Stimulated activated effector memory CD8-positive, alpha-beta T cell treated with anti-CD3 and anti-CD28 coated beads, Interleukin-12 subunit alpha, Interleukin-12 subunit beta, amount 100 ng/mL, for 72 hours (primary cell): ENCODE data around the gene RNPEPL1.
"Not testable (repeated sequence)": the region's sequence is repeated elsewhere in the genome, so short reads cannot be mapped to it uniquely, and the experiment has no call there.

Experiments
- ATAC-seq: fragments of 150-1000 bp; cut with Tn5 transposase; 2 replicates; pipeline ENCODE4 v1.10.0; 2021
- DNase-seq, 2 donors: peaks; one replicate each; pipeline ENCODE4 v3.0.0; 2021 to 2022; ENCODE audit warnings: low spot score in 2 of 2
- H3K27ac Mint-ChIP-seq: one replicate; pipeline ENCODE4 v1.8.0; 2022; ENCODE audit warnings: mild to moderate bottlenecking, mixed read lengths
- H3K36me3 Mint-ChIP-seq: one replicate; pipeline ENCODE4 v1.8.0; 2022; ENCODE audit warnings: mild to moderate bottlenecking, mixed read lengths
- H3K4me1 Mint-ChIP-seq: one replicate; pipeline ENCODE4 v1.8.0; 2022; ENCODE audit warnings: mixed read lengths
- H3K4me3 Mint-ChIP-seq: one replicate; pipeline ENCODE4 v1.8.0; 2022; ENCODE audit warnings: mild to moderate bottlenecking, mixed read lengths
- H3K9me3 Mint-ChIP-seq: one replicate; pipeline ENCODE4 v1.8.0; 2022; ENCODE audit warnings: mixed read lengths

The RNPEPL1 gene

GRCh38 chr2:240611601-240612210, 43.4 kb downstream of the RNPEPL1 start:
- ATAC-seq (peak; percentile 78), DNase-seq (no peak)
- Mint-ChIP-seq H3K9me3 (no peaks in the 10 kb centered on the region), H3K4me3 (no peak overlapping the region), H3K27ac (no peak overlapping the region), H3K36me3 (peaks cover 4% of the 10 kb centered on the region), H3K4me1 (peaks cover 11% of the 10 kb centered on the region)

DNA sequence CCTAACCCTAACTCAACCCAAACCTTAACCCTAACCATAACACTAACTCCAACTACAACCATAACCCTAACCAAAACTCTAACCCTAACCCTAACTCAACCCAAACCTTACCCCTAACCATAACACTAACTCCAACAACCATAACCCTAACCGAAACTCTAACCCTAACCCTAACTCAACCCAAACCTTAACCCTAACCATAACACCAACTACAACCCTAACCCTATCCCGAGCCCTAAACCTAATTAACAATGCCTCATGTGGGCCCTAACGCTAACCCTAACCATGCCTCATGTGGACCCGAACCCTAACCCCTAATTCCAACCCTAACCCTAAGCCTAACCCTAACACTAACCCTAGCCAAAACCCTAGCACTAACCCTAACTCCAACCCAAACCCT, 45.5 kb downstream of the RNPEPL1 start:
- no peak overlapping the region for H3K4me3 Mint-ChIP-seq
- peaks cover 7% of the 10 kb centered on the region for H3K4me1 Mint-ChIP-seq
- no peak for DNase-seq
- no peak for ATAC-seq
- H3K36me3 Mint-ChIP-seq: peaks cover 4% of the 10 kb centered on the region
- H3K27ac Mint-ChIP-seq: no peak overlapping the region
- H3K9me3 Mint-ChIP-seq: peaks cover 3% of the 10 kb centered on the region

GRCh38 chr2:240614391-240614790, 46.1 kb downstream of the RNPEPL1 start:
- H3K36me3 Mint-ChIP-seq: peaks cover 4% of the 10 kb centered on the region
- H3K4me3 Mint-ChIP-seq: no peak overlapping the region
- H3K4me1 Mint-ChIP-seq: peaks cover 7% of the 10 kb centered on the region
- no peak overlapping the region for H3K27ac Mint-ChIP-seq
- peaks cover 3% of the 10 kb centered on the region for H3K9me3 Mint-ChIP-seq
- ATAC-seq (no peak), DNase-seq (no peak)

DNA sequence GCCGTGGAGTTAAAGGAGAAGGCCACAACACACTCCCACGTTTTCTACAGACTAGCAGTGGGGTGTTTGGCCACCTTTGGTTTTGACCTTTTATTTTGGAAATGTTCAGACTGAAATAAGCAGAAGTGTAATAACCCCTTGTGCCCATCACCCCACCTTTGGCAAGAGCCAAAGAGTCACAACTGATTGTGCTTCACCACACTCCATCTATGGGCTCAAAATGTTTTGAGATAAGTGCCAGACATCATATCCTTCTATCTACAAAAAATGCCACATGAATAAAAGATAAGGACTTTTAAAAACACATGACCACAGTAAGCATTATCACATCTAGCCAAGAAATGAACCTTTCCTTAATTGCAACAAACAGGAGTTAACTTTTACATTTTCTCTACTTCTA, 47.1 kb downstream of the RNPEPL1 start:
- H3K27ac Mint-ChIP-seq: no peak overlapping the region
- H3K36me3 Mint-ChIP-seq: peaks cover 4% of the 10 kb centered on the region
- H3K4me1 Mint-ChIP-seq: peaks cover 13% of the 10 kb centered on the region
- no peak overlapping the region for H3K4me3 Mint-ChIP-seq
- no peak for ATAC-seq
- no peak for DNase-seq
- peaks cover 3% of the 10 kb centered on the region for H3K9me3 Mint-ChIP-seq

DNA sequence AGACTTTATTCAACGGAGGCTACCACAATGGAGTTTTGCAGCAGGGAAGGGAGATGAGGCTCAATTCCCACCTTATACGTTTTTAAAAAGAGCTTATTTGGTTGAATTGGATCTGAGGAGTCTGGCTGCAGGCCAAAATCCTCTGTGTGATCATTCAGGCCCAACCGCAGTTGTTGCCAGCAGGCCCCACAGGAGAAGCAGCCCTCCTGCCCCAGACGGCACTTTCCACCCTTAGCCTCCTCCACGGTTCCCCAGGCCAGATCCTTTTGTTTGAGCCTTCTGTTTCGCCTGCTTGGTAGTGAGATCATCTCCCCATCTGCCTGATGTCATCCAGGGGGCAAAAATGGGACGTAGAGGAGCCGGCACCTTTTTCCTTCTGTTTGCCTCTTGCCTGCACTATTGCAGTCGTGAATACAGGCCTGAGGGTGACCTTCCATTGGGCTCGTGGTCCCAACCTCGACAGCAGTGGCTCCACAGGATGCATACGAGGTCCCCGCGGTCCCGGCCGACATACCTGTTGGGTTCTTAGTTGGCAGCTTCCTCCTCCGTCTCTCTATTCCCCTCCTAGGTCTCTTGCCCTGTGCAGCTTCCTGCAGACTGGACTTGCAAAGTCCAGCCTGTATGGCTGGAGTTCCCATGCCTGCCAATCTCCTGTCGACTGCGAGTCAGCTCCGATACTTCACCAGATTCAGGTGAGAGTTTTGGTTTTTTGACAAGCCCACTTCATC, 47.7 kb downstream of the RNPEPL1 start:
- DNase-seq (no peak), ATAC-seq (no peak)
- H3K27ac Mint-ChIP-seq: no peak overlapping the region
- H3K36me3 Mint-ChIP-seq: peaks cover 4% of the 10 kb centered on the region
- H3K4me1 Mint-ChIP-seq: peaks cover 18% of the 10 kb centered on the region
- H3K4me3 Mint-ChIP-seq: no peak overlapping the region
- H3K9me3 Mint-ChIP-seq: peaks cover 3% of the 10 kb centered on the region

DNA sequence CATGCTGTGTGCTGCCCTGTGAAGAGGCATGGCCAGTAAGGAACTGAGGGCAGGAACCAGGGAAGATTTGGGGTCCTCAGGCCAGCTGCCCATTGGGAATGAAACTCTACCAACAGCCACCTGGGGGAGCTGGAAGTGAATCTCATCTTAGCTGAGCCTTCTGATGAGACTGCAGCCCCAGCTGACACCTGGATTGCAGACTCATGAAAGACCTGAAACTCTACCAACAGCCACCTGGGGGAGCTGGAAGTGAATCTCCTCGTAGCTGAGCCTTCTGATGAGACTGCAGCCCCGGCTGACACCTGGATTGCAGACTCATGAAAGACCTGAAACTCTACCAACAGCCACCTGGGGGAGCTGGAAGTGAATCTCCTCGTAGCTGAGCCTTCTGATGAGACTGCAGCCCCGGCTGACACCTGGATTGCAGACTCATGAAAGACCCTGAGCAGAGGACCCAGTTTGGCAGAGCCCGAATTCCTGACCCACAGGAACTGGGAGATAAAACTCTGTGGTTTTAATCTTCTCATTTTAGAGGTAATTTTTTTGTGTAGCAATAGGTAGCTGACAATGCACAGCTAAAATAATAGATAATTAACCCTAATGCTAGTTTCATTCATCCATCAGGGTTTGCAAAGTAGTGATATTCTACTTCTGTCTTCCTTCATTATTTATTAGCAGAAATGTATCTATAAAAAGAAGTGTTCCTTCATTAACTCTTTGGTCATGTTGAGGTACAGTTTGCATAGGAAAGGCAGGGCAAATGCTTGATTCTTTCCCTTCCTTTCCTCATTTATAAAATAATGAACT, 48.8 kb downstream of the RNPEPL1 start:
- not testable (repeated sequence) for ATAC-seq, H3K27ac Mint-ChIP-seq, DNase-seq, H3K9me3 Mint-ChIP-seq, H3K4me3 Mint-ChIP-seq, H3K36me3 Mint-ChIP-seq
- peaks cover 29% of the 10 kb centered on the region for H3K4me1 Mint-ChIP-seq

DNA sequence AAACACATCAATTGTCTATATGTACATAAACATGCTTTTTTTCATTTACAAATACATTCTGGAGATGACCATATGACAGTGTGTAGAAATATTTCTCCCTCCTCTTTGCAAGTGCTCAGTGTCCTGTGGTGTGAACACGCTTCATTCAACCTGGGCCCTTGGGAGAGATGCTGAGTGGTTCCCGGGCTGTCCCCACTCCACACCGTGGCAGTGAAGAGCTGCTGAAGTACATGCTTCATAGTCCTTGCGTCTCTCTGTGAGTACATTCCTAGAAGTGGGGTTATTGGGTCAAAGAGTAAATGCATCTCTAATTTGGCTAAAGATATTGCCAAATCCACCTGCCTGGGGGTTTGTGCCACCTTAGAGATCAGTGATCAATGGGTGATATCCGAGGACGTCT, 50.5 kb downstream of the RNPEPL1 start:
- DNase-seq: no peak
- Mint-ChIP-seq H3K36me3 (peaks cover 19% of the 10 kb centered on the region), H3K9me3 (peaks cover 3% of the 10 kb centered on the region), H3K4me1 (peaks cover 45% of the 10 kb centered on the region), H3K4me3 (no peak overlapping the region), H3K27ac (no peak overlapping the region)
- no peak for ATAC-seq

DNA sequence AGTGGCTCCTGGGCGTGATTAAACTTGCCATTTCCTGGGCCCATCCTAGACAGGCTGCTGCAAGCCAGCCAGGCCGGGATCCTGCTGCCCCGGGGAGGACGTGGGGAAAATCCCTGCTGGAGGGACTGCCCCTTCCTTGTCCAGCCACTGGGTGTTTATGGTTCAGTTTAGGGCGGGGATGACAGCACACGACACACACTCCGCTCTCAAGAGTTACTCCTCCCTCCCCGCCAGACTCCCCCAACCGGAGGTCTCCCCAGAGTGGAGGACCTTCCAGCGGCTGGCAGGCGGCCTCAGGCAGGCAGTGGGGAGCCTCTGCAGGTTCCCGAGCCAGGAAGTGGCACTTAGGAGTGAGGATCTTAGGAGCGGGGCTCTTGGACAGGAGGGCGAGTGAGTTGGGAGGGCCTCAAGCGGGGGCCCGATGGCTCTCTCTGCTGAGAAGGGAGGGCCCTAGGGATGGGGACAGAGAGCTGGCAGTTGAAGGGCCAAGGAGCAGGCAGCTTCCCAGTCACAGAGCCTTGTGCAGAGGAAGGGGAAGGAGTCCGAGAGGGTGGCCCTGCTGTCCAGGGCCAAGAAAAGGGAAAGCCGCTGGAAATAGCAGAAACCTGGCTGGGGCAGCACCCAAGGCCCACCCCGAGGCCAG, 51.3 kb downstream of the RNPEPL1 start:
- Mint-ChIP-seq H3K4me1 (peaks cover 53% of the 10 kb centered on the region), H3K9me3 (peaks cover 3% of the 10 kb centered on the region), H3K36me3 (peaks cover 22% of the 10 kb centered on the region), H3K4me3 (peak overlapping the region; percentile 13), H3K27ac (peak overlapping the region; percentile 82)
- ATAC-seq: no peak
- no peak for DNase-seq

GRCh38 chr2:240620149-240620731, 52.0 kb downstream of the RNPEPL1 start:
- H3K4me3 Mint-ChIP-seq: no peak overlapping the region
- H3K36me3 Mint-ChIP-seq: peaks cover 28% of the 10 kb centered on the region
- H3K4me1 Mint-ChIP-seq: peaks cover 59% of the 10 kb centered on the region
- no peak for DNase-seq
- peaks cover 3% of the 10 kb centered on the region for H3K9me3 Mint-ChIP-seq
- no peak for ATAC-seq
- H3K27ac Mint-ChIP-seq: peak overlapping the region; percentile 82

GRCh38 chr2:240620859-240621258, 52.6 kb downstream of the RNPEPL1 start:
- Mint-ChIP-seq H3K4me1 (peaks cover 64% of the 10 kb centered on the region), H3K27ac (peak overlapping the region; percentile 95), H3K9me3 (peaks cover 3% of the 10 kb centered on the region)

GRCh38 chr2:240622060-240622411, 53.8 kb downstream of the RNPEPL1 start:
- DNase-seq (no peak), ATAC-seq (no peak)
- peak overlapping the region; percentile 95 for H3K27ac Mint-ChIP-seq
- H3K36me3 Mint-ChIP-seq: peaks cover 38% of the 10 kb centered on the region
- H3K9me3 Mint-ChIP-seq: peaks cover 3% of the 10 kb centered on the region
- peak overlapping the region; percentile 68 for H3K4me3 Mint-ChIP-seq
- H3K4me1 Mint-ChIP-seq: peaks cover 72% of the 10 kb centered on the region

More at GRCh38 chr2:240620859-240621258, 52.6 kb downstream of the RNPEPL1 start:
- Mint-ChIP-seq H3K36me3 (peaks cover 31% of the 10 kb centered on the region), H3K4me3 (peak overlapping the region; percentile 68)
- DNase-seq (no peak), ATAC-seq (no peak)

GRCh38 chr2:240622531-240623235, 54.4 kb downstream of the RNPEPL1 start:
- H3K4me1 Mint-ChIP-seq: peaks cover 73% of the 10 kb centered on the region
- H3K27ac Mint-ChIP-seq: peak overlapping the region; percentile 95
- H3K4me3 Mint-ChIP-seq: peak overlapping the region; percentile 68
- peaks cover 3% of the 10 kb centered on the region for H3K9me3 Mint-ChIP-seq
- DNase-seq (peak in 1 of 2 donors; percentile 64), ATAC-seq (peak; percentile 17)
- peaks cover 38% of the 10 kb centered on the region for H3K36me3 Mint-ChIP-seq

DNA sequence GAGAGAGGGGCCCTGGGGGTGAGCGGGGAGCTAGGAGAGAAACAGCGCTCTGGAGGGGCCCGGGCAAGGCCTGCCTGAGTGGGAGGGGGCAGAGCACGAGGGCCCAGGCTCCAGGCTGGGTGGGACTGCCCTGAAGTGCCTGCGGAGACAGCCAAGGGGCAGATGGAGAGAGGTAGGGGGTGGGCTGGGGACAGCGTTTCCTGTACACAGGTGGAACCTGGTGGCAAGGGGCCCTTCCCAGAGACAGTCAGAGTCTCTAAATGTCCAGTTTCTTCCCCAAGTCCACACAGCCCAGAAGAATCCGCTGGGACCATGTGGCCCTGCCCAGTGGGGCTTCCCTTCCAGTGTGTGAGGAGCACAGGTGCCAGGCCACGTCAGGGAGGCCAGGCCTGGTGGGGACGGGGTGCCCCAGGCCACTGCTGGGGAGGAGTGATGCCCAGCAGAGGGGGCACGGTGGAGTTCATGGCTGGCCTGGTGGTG, 55.3 kb downstream of the RNPEPL1 start:
- ATAC-seq: no peak
- Mint-ChIP-seq H3K27ac (peak overlapping the region; percentile 95), H3K4me3 (peak overlapping the region; percentile 80), H3K36me3 (peaks cover 38% of the 10 kb centered on the region), H3K9me3 (no peaks in the 10 kb centered on the region), H3K4me1 (peaks cover 73% of the 10 kb centered on the region)
- DNase-seq: no peak
